Measurements from ENCODE around the gene PDSS2.

PDSS2 gene

DNA sequence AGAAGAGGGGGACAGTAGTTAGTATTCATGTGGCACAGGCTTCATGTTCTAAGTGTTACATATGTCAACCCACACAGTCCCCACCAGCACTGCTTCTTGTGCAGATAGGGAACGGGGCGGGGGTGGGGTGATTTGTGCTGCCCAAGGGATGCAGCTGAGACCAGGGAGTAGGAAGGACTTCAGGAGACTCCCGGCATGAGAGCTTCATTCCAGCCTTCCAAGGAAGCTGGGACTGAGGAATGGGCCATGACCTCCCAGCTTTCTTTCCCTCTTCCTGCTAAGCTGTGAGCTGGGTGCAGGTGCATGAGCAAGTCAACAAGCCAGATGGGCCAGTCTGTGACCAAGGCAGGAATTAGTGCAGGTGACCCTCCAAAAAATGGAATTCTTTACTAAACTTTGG is 353.2 kb downstream of the PDSS2 start:
- DNase-seq (ENCODE audit: low read depth) = no peak
- H3K4me3 ChIP-seq (ENCODE audit: low read length) = no peak overlapping the region
- TF ChIP-seq, protein P1, sequence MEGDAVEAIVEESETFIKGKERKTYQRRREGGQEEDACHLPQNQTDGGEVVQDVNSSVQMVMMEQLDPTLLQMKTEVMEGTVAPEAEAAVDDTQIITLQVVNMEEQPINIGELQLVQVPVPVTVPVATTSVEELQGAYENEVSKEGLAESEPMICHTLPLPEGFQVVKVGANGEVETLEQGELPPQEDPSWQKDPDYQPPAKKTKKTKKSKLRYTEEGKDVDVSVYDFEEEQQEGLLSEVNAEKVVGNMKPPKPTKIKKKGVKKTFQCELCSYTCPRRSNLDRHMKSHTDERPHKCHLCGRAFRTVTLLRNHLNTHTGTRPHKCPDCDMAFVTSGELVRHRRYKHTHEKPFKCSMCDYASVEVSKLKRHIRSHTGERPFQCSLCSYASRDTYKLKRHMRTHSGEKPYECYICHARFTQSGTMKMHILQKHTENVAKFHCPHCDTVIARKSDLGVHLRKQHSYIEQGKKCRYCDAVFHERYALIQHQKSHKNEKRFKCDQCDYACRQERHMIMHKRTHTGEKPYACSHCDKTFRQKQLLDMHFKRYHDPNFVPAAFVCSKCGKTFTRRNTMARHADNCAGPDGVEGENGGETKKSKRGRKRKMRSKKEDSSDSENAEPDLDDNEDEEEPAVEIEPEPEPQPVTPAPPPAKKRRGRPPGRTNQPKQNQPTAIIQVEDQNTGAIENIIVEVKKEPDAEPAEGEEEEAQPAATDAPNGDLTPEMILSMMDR (conservative IDR thresholded peaks at IDR 0.05; ENCODE audit: low read depth, low read length) = no peak

DNA sequence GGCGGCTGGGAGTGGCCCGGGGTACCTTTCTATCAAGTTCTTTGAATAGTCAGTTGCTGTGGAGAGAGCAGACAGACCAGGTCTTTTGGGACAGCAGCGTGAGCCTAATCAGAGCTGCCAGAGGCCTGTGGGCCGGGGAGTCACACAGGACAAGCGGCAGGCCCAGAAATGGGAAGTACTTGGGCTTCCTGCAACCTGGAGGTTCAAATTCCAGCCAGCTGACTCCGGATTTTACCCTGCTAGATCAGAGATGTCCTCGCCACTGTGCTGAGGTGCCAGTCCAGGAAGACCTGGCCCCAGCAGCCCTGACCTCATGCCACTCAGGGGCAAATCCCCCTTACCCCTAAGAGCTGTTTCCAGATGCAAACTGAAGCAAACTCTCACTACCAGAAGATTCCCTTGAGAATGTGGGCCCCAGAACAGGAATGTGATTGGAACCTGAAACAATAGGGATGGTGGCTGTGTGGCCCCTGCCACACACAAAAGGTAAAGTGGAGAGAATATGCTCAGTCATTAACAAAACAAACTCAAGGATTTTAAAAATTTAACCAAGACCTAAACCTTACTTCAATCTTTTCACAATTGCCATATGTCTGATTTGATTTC is 353.8 kb downstream of the PDSS2 start:
- TF ChIP-seq, protein P1 (conservative IDR thresholded peaks at IDR 0.05; ENCODE audit: low read depth, low read length) = no peak
- DNase-seq (ENCODE audit: low read depth) = no peak
- no peak overlapping the region for H3K4me3 ChIP-seq (ENCODE audit: low read length)

DNA sequence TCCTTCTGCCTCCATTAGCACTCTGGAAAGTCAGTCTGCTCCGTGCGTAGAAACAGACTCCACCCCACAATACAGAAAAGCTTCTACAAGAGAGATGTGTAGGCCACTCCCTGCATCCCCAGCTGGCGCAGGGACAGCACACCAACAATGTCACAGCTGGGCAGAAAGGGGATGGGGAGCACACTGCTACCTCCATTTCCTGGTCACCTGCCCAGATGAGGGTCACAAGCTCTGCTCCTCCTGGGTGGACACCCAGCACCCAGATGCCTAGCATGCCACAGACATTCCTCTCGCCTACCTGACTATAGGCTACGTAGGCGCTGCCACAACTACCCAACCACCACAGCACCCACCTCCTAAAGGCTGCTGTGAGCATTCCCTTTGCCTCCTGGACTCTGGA is 356.3 kb downstream of the PDSS2 start:
- H3K4me3 ChIP-seq (ENCODE audit: low read length) = no peak overlapping the region
- TF ChIP-seq, protein P1 (conservative IDR thresholded peaks at IDR 0.05; ENCODE audit: low read depth, low read length) = no peak
- DNase-seq (ENCODE audit: low read depth) = no peak

Measured in retinal pigment epithelial cell (primary cell).